Esophagus muscularis mucosa (tissue), 3 donors: ENCODE results near the gene TMEM131L.
"Not testable (repeated sequence)": the region's sequence is repeated elsewhere in the genome, so short reads cannot be mapped to it uniquely, and the experiment has no call there.

ENCODE experiments used
- CTCF ChIP-seq, 3 experiments: fragments of 200-600 bp in 2 of 3; fragments of 450-650 bp in 1 of 3; sonication (generic) in 2 of 3; IDR thresholded peaks; one replicate each; pipeline ENCODE4 v1.5.1; 2017 to 2019; ENCODE audit warnings: antibody characterized with exemption in 3 of 3, mild to moderate bottlenecking in 2 of 3, moderate library complexity in 1 of 3
- POLR2A ChIP-seq: fragments of 450-650 bp; IDR thresholded peaks from one replicate; pipeline ENCODE4 v1.6.1; 2017; ENCODE audit warnings: antibody characterized with exemption, moderate library complexity, mild to moderate bottlenecking, low read depth
- POLR2AphosphoS5 ChIP-seq, 2 donors: sonication (generic); formaldehyde crosslinking; IDR thresholded peaks; one replicate each; pipeline ENCODE4 v1.6.1; 2017; ENCODE audit warnings: antibody characterized with exemption in 2 of 2

- not testable (repeated sequence) for TF ChIP-seq CTCF (IDR thresholded peaks at IDR 0.05); POLR2AphosphoS5 (IDR thresholded peaks at IDR 0.05); POLR2A
Observed at GRCh38 chr4:153416456-153416855, 49.7 kb upstream of the TMEM131L start.
